T-helper 2 cell treated with Interferon-gamma antibody and Interleukin-4, amounts not matched to agents 100 ng/mL and 5 ng/mL, for 36 hours (primary cell): ENCODE results near the gene TAF15. TPM values are rescaled to one million over a fixed set of nuclear protein-coding genes. Genes with fewer than 3 reads are reported as not detected.

ENCODE experiments used
- intact Hi-C: fragments of 100-400 bp; cut with micrococcal nuclease; formaldehyde crosslinking; loops from one replicate; pipeline ENCODE4 v1.15.1; 2023
- total RNA-seq: library from RNA; stranded (reverse); gene quantifications from 2 replicates; pipeline ENCODE4 v1.2.3, GENCODE V29; 2022

The TAF15 gene
- total RNA-seq, 1 donor from 2014 or later: 294 TPM

DNA sequence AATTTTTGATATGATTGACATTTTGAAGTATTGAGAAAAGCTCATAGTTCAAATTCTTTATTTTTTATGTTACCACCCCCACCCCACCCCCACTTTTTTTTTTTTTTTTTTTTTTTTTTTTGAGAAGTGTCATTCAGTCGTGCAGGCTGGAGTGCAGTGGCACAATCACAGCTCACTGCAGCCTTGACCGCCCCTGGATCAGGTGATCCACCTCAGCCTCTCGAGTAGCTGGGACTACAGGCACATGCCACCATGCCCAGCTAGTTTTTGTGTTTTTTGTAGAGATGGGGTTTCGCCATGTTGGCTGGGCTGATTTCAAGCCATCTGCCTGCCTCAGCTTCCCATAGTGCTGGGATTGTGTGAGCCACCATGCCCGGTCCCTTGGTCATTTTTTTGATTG, 7.4 kb downstream of the TAF15 start:
- intact Hi-C loops: no loop called here

- intact Hi-C loops: no loop called here
Observed at GRCh38 chr17:35817196-35817595, 7.9 kb downstream of the TAF15 start.

DNA sequence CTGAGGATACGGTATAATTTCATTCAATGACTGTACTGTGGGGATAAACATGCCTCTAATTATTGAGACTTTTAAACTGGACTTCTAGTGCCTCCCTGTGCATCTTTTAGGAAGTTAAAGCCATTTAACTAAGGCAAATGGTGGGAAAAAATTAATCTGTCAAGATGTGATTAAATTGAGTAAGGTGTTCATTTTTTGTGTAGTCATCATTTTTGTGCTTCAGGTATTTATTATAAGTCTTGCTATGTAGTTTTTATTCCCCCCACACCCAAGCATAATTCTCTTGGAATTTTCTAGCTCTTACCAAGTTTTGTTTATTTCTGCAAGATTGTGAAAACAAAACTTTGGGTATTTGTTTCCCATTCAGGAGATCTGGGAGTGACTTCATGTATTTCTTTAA, 10.2 kb downstream of the TAF15 start:
- intact Hi-C loops: no loop called here

- intact Hi-C loops: no loop called here
Observed at GRCh38 chr17:35821308-35821707, 12.0 kb downstream of the TAF15 start.

- intact Hi-C loops: no loop called here
Observed at GRCh38 chr17:35825206-35825605, 15.9 kb downstream of the TAF15 start.

DNA sequence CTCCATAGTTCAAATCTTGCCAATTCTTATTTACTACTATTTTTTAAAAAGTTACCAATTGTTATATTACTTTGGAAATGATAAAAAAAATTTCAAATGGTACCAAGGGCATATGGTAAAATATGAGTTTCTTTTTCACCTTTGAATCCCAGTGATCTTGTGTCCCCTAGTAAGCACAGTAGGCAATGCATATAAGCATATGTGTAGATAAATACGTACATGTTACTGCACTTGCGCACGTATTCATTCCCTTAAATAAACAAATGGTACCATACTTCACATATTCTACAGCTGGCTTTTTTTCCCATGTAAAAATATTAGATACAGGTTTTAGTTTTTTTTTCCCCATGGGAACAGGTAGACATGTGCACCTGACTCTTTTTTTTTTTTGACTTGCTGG, 31.8 kb downstream of the TAF15 start:
- intact Hi-C loops: loop anchor here (10.0 kb wide), 1 partner anchor 94 kb away; the partner anchor contains the start of gene RDM1

DNA sequence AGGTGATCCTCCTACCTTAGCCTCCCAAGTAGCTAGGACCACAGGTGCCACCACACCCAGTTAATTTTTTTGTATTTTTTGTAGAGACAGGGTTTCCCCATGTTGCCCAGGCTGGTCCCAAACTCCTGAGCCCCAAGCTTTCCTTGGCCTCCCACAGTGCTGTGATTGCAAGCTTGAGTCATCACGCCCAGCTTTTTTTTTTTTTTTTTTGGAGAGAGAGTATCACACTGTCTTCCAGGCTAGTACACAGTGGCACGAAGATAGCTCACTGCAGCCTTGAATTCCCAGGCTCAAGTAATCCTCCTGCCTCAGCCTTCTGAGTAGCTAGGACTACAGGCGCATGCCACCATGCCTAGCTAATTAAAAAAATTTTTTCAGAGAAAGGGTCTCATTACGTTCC, 32.2 kb downstream of the TAF15 start:
- intact Hi-C loops: loop anchor here (10.0 kb wide), 1 partner anchor 93 kb away; the partner anchor contains the start of gene RDM1

DNA sequence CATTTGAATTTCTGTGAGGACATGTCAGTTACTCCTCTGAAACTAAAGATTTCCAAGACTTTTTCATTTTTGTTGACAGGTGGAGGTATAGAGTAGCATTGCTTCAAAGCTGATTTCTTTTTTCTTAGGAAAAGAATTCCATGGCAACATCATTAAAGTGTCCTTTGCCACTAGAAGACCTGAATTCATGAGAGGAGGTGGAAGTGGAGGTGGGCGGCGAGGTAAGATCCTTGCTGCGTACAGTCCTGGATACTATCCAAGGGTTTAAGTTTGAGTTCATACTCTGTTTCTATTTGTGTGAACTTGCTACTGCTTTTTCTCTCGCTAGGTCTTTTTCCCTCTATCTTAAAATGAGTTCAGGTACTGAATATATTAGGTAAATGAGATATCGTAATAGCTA, 33.0 kb downstream of the TAF15 start:
- intact Hi-C loops: loop anchor here (10.0 kb wide), 1 partner anchor 93 kb away; the partner anchor contains the start of gene RDM1

- intact Hi-C loops: loop anchor here (10.0 kb wide), 1 partner anchor 91 kb away; the partner anchor contains the start of gene RDM1
Observed at GRCh38 chr17:35843698-35844097, 34.4 kb downstream of the TAF15 start.

DNA sequence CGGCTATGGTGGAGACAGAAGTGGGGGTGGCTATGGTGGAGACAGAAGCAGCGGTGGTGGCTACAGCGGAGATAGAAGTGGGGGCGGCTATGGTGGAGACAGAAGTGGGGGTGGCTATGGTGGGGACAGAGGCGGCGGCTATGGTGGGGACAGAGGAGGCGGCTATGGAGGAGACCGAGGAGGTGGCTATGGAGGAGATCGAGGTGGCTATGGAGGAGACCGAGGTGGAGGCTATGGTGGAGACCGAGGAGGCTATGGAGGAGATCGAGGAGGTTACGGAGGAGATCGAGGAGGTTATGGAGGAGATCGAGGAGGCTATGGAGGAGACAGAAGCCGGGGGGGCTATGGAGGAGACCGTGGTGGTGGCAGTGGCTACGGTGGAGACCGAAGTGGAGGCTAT, 35.3 kb downstream of the TAF15 start:
- intact Hi-C loops: loop anchor here (10.0 kb wide), 1 partner anchor 90 kb away; the partner anchor contains the start of gene RDM1

DNA sequence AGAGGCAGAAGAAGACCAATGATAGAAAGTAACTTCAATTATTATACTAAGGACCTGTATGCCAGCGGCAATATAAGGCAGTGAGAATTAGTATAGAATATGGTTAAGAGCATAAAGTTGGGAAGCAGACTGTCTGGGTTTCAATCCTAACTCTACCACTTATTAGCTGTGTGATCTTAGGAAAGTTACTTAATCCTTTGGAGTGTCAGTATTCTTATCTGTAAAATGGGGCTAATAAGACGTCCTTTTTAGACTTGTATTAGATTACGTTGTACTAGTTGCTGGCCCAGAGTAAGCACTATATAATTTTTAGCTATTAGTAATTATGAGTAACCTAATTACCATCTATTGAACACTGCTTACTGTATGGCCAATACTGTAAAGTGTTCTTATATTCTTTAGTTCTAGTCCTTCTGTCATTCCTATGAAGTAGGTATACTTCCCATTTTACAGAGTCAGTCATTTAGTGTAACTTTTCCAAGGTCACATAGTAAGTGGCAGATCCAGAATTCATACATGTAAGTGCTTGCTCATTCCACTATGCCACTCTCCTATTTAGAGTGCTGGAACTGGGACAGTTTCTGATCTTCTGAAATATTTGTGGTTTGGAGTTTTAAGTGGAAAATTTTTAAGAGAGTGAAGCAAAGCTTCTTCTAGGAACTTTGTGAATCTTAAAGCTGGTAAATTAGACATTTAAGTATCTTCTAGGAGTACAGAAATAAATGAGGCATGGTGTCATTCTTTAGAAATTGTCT, 36.9 kb downstream of the TAF15 start:
- intact Hi-C loops: loop anchor here (10.0 kb wide), 1 partner anchor 89 kb away; the partner anchor contains the start of gene RDM1

- intact Hi-C loops: loop anchor here (10.0 kb wide), 1 partner anchor 88 kb away; the partner anchor contains the start of gene RDM1
Observed at GRCh38 chr17:35847006-35847405, 37.7 kb downstream of the TAF15 start.

DNA sequence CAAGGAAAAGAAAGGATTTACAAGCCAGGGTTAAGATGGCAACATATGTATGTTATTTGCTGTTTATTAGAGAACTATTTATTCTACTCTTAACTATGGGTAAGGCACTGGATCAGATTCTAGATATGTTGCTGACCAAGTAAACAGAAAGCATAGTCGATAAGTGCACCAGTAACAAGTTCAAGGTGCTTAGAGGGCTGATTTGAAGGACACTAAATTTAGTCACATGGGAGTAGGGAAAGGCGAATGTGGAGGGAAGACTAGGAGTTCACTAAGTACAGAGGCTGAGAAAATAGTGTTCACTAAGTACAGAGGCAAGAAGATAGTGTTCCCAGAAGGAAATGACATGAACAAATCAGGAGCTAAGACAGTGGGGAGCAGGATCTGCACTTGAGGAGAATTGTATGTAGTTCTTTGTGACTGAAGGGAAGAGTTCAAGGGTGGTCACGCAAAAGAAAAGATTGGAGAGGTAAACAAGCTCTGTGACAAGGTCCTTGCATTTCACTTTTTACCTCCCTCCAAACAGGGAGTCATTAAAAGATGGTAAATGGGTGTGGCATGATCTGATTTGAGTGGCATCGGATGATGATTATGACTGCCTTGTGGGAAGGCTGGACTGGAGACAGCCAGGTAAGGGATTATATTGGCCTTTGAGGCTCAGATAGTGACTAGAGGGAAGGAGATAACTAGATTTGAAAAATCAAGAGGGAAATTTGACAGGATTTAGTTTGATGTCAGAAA, 38.5 kb downstream of the TAF15 start:
- intact Hi-C loops: loop anchor here (10.0 kb wide), 1 partner anchor 87 kb away; the partner anchor contains the start of gene RDM1

DNA sequence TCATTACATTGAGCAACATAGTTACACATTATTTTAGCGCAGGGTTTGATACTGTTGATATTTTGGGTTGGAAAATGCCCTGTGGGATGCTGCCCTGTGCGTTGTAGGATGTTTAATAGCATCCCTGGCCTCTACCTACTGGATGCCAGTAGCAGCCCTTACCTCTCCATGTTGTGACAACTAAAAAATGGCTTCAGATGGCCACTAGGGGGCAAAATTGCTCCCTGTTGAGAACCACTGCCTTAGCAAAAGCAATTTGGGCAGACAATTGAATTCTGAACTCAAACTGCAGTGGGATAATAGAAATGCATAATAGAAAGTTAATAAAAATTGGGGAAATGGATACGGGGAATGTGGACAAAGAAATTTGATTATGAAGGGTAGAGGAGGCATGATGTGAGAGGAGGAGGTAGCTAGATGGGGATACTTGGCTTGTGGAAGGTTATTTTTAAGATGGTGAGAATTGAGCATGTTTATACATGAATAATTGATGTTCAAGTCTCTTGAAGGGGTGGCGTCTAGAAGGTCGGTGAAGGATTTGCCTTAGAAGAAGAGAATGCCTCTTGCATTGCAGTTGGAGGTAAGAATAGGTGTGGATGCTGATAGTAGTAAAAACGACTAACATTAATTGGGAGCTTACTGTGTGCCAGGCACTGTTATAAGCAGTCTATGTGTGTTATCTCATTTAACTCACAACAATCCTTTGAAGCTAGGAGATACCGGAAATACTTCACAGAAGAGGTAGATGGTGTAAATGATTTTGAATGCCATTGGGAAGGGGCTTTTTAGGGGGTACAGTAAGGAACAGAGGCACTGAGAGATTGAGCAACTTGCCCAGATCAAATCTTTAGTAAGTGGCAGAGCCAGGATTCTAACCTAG, 40.4 kb downstream of the TAF15 start:
- intact Hi-C loops: loop anchor here (10.0 kb wide), 1 partner anchor 85 kb away; the partner anchor contains the start of gene RDM1

GRCh38 chr17:35855965-35856364, 46.7 kb downstream of the TAF15 start:
- intact Hi-C loops: no loop called here

GRCh38 chr17:35856603-35857002, 47.3 kb downstream of the TAF15 start:
- intact Hi-C loops: no loop called here

- intact Hi-C loops: no loop called here
Observed at GRCh38 chr17:35864853-35865252, 55.6 kb downstream of the TAF15 start.

DNA sequence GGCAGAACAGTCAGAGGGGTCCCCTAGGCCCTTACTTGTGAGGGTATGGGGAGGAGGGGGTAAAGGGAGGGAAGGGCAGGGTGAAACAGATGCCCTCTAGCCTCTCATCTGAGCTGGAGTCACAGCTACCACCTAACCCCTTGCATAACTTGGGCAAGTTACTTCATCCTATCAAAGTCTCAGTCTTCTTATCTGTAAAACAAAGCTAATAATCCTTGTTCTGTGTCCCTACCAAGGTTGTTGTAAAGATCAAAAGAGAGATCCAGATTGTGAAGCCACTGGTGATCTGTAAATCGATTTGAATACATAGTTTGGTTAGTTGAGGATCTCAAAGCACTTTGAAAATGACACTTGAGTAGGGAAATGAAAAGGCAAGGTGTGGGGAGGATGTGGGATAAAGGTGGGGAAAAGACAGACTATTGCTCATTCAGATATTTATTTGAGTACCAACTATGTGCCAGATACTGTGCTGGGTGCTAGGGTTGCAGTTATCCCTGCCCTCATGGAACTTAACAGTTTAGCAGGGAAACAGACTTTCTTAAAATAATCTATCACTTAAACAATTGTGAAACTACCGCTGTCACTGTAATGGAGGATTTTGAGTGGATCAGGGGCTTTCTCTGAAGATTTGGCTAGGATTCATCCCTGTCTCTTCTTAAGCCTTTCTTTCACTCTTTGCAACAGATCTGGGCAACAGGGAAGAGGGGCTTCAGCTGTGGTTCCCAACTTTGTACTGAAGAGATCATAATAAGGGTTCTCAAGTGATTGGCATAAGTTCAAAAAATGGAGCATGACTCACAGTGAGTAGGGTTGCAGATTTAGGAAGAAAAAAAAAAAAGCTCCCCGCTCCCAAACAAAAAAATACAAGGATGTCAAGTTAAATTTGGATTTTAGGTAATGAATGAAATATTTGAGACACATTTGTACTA, 56.4 kb downstream of the TAF15 start:
- intact Hi-C loops: no loop called here

DNA sequence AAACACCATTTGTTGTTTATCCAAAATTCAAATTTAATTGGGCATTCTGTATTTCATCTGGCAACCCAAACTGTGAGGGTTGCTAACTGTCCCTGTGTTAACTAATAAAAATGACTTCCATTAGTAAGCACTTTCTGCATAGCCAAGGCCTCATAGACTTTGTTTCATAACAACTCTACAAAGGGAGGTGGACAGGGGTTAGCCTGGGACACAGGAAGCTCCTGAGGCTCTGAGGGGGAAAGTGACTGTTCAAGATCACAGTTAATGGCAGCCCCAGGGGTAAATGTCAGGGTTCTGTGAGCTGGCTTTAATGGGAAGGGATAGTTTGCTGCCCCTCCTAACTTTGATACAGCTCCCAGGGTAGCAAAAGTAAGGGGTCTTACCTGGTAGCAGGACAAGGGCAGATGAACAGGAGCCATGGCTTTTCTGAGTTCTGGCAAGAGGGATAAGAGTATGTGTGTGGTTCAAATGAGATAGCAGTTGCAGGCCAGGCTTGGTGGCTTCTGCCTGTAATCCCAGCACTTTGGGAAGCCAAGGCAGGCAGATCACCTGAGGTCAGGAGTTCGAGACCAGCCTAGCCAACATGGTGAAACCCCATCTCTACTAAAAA, 57.2 kb downstream of the TAF15 start:
- intact Hi-C loops: no loop called here

- intact Hi-C loops: no loop called here
Observed at GRCh38 chr17:35867574-35867973, 58.3 kb downstream of the TAF15 start.
